Adrenal gland (tissue), 5 donors: ENCODE measurements around the gene EIF4G3.

Experiments used
- CTCF ChIP-seq, 6 experiments: fragments of 450-650 bp in 4 of 6; fragments of 200-600 bp in 2 of 6; sonication (generic) in 1 of 6; IDR thresholded peaks; 1 replicate in 5 of 6; 2 replicates in 1 of 6; pipeline versions ENCODE4 v1.5.1 to v1.8.0; 2016 to 2021; ENCODE audit warnings: antibody characterized with exemption in 6 of 6, mild to moderate bottlenecking in 2 of 6, moderate library complexity in 1 of 6
- POLR2A ChIP-seq, 2 donors: fragments of 450-650 bp; IDR thresholded peaks; one replicate each; pipeline ENCODE4 v1.6.1; 2017; ENCODE audit warnings: antibody characterized with exemption in 2 of 2, mild to moderate bottlenecking in 2 of 2, moderate library complexity in 1 of 2
- donor health status: DM: no; HTN: no; CAD: no.

GRCh38 chr1:21143752-21144151 is 32.9 kb downstream of the EIF4G3 start:
- TF ChIP-seq POLR2A (IDR thresholded peaks at IDR 0.05) (no peak), CTCF (IDR thresholded peaks at IDR 0.05) (no peak)
